Neural progenitor cell (in vitro differentiated cells): Measurements from ENCODE around the gene MYH9. TPM values are rescaled to one million over a fixed set of nuclear protein-coding genes. Genes with fewer than 3 reads are reported as not detected.
A peak's percentile ranks its signal among the peaks of the same experiment; 100 is the strongest.

Experiments used
- DNase-seq: peaks from one replicate; pipeline ENCODE4 v3.0.0-alpha.2; 2016; ENCODE audit warnings: low spot score
- H2AFZ ChIP-seq: fragments of 200-600 bp; sonication (generic); replicated peaks from 2 replicates; pipeline ENCODE4 v1.6.1; 2016; ENCODE audit warnings: antibody characterized with exemption
- H3F3A ChIP-seq: fragments of 200-600 bp; sonication (generic); 2 replicates; pipeline ENCODE4 v1.6.1; 2016; ENCODE audit warnings: antibody characterized with exemption, low read depth
- H3K27ac ChIP-seq: fragments of 200-600 bp; sonication (generic); 2 replicates; pipeline ENCODE4 v1.5.1; 2016; ENCODE audit warnings: mild to moderate bottlenecking
- H3K27me3 ChIP-seq: fragments of 200-600 bp; sonication (generic); 2 replicates; pipeline ENCODE4 v1.6.1; 2016; ENCODE audit warnings: mild to moderate bottlenecking, moderate library complexity
- H3K36me3 ChIP-seq: fragments of 200-600 bp; sonication (generic); 2 replicates; pipeline ENCODE4 v1.5.1; 2016
- H3K4me1 ChIP-seq: fragments of 200-600 bp; sonication (generic); 2 replicates; pipeline ENCODE4 v1.6.1; 2016; ENCODE audit warnings: mixed run types
- H3K4me2 ChIP-seq: fragments of 200-600 bp; sonication (generic); 2 replicates; pipeline ENCODE4 v1.6.1; 2016
- H3K4me3 ChIP-seq: fragments of 200-600 bp; sonication (generic); 2 replicates; pipeline ENCODE4 v1.5.1; 2016
- H3K79me2 ChIP-seq: fragments of 200-600 bp; sonication (generic); 2 replicates; pipeline ENCODE4 v1.6.1; 2016; ENCODE audit warnings: low read depth
- H3K9ac ChIP-seq: fragments of 200-600 bp; sonication (generic); 2 replicates; pipeline ENCODE4 v1.6.1; 2016
- H3K9me3 ChIP-seq: fragments of 200-600 bp; sonication (generic); 2 replicates; pipeline ENCODE4 v1.5.1; 2016; ENCODE audit warnings: low read depth
- H4K20me1 ChIP-seq: fragments of 200-600 bp; sonication (generic); 2 replicates; pipeline ENCODE4 v1.6.1; 2016; ENCODE audit warnings: low read depth
- H3K27ac Mint-ChIP-seq: 3 replicates; pipeline ENCODE4 v1.8.0; 2021; ENCODE audit warnings: mixed read lengths
- H3K27me3 Mint-ChIP-seq: 2 replicates; pipeline ENCODE4 v1.8.0; 2022; ENCODE audit warnings: low read depth, mild to moderate bottlenecking, inconsistent platforms, moderate library complexity, mixed read lengths; ENCODE audit not compliant: insufficient read depth
- H3K36me3 Mint-ChIP-seq: 3 replicates; pipeline ENCODE4 v1.8.0; 2021; ENCODE audit warnings: mixed read lengths
- H3K4me1 Mint-ChIP-seq: 3 replicates; pipeline ENCODE4 v1.8.0; 2021; ENCODE audit warnings: mixed read lengths
- H3K4me3 Mint-ChIP-seq: 3 replicates; pipeline ENCODE4 v1.8.0; 2021; ENCODE audit warnings: mild to moderate bottlenecking, moderate library complexity, mixed read lengths
- H3K9me3 Mint-ChIP-seq: 3 replicates; pipeline ENCODE4 v1.8.0; 2020; ENCODE audit warnings: mixed read lengths
- EZH2 ChIP-seq: fragments of 200-600 bp; sonication (generic); IDR thresholded peaks from 2 replicates; pipeline ENCODE4 v1.6.1; 2017; ENCODE audit warnings: antibody characterized with exemption, mild to moderate bottlenecking, moderate library complexity
- EZH2phosphoT487 ChIP-seq: fragments of 200-600 bp; sonication (generic); IDR thresholded peaks from 2 replicates; pipeline ENCODE4 v1.6.1; 2017; ENCODE audit warnings: antibody characterized with exemption
- total RNA-seq: library from RNA; depleted of rRNA; stranded (reverse); fragments of >200 nt; gene quantifications from 2 replicates; pipeline ENCODE4 v1.2.3, GENCODE V29; 2015; ENCODE audit warnings: low replicate concordance
- TF ChIP-seq, protein P1 (sequence below): fragments of 200-600 bp; sonication (generic); IDR thresholded peaks from 2 replicates; pipeline ENCODE4 v1.5.1; 2017; ENCODE audit warnings: antibody characterized with exemption, mild to moderate bottlenecking

Gene MYH9
- total RNA-seq, 1 donor from 2014 or later: 77.2 TPM

DNA sequence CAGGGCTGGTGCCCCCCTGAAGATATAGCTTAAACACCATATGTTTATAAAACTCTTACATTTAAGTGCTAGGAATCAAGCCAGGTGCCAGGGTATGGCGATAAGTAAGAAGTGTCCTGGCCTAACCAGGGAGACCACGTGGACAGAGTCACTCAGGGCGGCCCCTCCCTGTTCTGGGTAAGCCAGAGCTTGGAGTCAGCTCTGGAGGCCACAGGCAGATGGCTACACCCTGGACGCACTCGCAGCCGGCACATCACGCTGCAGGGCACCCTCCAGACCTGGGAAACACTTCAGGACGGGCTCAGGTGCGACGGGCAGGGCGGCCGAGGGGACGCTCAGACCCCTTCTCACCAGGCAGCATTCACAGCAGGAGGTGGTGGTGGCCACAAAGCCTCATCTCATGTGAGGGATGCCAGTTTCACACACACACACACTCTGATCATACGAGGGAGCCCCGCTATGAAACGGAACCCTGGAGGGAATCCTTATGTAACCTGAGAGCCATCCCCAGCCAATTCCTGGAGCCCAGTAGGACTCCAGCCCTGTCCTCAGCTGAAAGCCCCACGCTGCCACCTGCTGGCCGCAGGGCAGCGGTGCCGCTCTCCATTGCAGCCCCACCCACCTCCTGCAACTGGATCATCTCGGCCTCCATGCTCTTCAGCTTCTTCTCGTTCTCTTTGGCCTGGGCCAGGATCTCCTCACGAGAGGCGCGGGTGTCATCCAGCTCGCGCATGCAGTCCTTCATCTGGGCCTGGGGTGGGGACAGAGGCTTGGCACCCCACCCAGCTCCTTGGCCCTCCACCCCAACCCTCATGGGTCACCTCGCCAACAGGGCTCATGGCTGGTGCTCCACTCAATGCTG, 101.4 kb downstream of the MYH9 start:
- Histone ChIP-seq H3K36me3 (no peaks in the 10 kb centered on the region), H3K4me3 (no peak overlapping the region), H4K20me1 (peaks cover 3% of the 10 kb centered on the region), H3K4me1 (peaks cover 3% of the 10 kb centered on the region), H3K9me3 (no peaks in the 10 kb centered on the region), H3F3A (peaks cover 7% of the 10 kb centered on the region), H3K9ac (no peak overlapping the region), H3K27me3 (no peaks in the 10 kb centered on the region), H2AFZ (no peak overlapping the region), H3K27ac (no peak overlapping the region), H3K79me2 (no peaks in the 10 kb centered on the region), H3K4me2 (no peak overlapping the region)
- Mint-ChIP-seq H3K27me3 (peaks cover 2% of the 10 kb centered on the region), H3K9me3 (peaks cover 4% of the 10 kb centered on the region), H3K4me1 (peaks cover 10% of the 10 kb centered on the region), H3K27ac (peak overlapping the region; percentile 30), H3K36me3 (peaks cover 35% of the 10 kb centered on the region), H3K4me3 (no peak overlapping the region)
- TF ChIP-seq, protein P1, sequence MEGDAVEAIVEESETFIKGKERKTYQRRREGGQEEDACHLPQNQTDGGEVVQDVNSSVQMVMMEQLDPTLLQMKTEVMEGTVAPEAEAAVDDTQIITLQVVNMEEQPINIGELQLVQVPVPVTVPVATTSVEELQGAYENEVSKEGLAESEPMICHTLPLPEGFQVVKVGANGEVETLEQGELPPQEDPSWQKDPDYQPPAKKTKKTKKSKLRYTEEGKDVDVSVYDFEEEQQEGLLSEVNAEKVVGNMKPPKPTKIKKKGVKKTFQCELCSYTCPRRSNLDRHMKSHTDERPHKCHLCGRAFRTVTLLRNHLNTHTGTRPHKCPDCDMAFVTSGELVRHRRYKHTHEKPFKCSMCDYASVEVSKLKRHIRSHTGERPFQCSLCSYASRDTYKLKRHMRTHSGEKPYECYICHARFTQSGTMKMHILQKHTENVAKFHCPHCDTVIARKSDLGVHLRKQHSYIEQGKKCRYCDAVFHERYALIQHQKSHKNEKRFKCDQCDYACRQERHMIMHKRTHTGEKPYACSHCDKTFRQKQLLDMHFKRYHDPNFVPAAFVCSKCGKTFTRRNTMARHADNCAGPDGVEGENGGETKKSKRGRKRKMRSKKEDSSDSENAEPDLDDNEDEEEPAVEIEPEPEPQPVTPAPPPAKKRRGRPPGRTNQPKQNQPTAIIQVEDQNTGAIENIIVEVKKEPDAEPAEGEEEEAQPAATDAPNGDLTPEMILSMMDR: peak; percentile 98
- TF ChIP-seq EZH2 (no peak), EZH2phosphoT487 (no peak)
- DNase-seq: peak; percentile 90

DNA sequence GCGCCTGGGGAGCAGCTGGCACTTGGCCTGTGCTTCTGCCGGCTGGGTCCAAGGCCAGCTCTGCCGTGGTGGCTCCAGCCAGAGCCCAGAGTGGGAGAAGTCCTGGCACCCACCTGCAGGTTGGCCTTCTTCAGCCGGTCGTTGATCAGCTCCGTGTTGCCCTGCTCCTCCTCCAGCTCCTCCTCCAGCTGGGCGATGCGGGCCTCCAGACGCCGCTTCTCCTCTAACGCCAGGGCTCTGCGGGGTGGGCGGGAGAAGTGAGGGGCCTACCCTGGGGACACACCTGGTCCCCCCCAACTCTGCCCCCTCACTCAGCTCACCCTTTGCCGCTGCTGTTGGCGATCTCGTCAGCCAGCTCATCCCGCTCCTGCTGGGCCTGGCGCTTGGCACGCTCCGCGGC, 102.2 kb downstream of the MYH9 start:
- no peak overlapping the region for H3K9ac ChIP-seq
- peaks cover 2% of the 10 kb centered on the region for H3K27me3 Mint-ChIP-seq
- peaks cover 10% of the 10 kb centered on the region for H3F3A ChIP-seq
- H3K79me2 ChIP-seq: no peaks in the 10 kb centered on the region
- H3K4me3 ChIP-seq: no peak overlapping the region
- no peak overlapping the region for H3K27ac ChIP-seq
- H3K9me3 Mint-ChIP-seq: peaks cover 4% of the 10 kb centered on the region
- H3K4me1 ChIP-seq: peaks cover 3% of the 10 kb centered on the region
- H2AFZ ChIP-seq: no peak overlapping the region
- H3K4me3 Mint-ChIP-seq: no peak overlapping the region
- H4K20me1 ChIP-seq: peaks cover 3% of the 10 kb centered on the region
- no peak overlapping the region for H3K4me2 ChIP-seq
- no peak for DNase-seq
- no peaks in the 10 kb centered on the region for H3K9me3 ChIP-seq
- H3K27me3 ChIP-seq: no peaks in the 10 kb centered on the region
- H3K4me1 Mint-ChIP-seq: peaks cover 10% of the 10 kb centered on the region
- no peak overlapping the region for H3K27ac Mint-ChIP-seq
- peaks cover 32% of the 10 kb centered on the region for H3K36me3 Mint-ChIP-seq
- H3K36me3 ChIP-seq: no peaks in the 10 kb centered on the region
- TF ChIP-seq, protein P1: no peak
- TF ChIP-seq EZH2: no peak
- no peak for TF ChIP-seq EZH2phosphoT487

DNA sequence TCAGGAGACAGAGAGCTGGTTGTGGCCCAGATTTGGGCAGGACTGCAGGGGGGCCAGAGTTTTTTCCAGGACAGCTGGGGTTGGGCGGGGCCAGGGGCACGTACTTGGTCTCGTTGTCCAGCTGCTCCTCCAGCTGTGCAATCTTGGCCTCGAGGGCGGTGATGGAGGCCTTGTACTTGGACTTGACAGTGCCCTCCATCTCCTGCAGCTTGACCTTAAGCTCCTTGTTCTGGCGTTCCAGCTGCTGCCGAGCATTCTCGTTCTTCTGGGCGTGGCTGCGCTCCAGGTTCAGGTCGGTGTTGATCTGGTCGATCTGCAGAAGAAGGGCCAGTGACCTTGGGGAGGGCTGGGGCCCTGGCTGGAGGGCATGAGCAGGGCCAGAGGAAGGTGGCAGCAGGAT, 102.8 kb downstream of the MYH9 start:
- Histone ChIP-seq H3K79me2 (no peaks in the 10 kb centered on the region), H4K20me1 (peaks cover 3% of the 10 kb centered on the region), H3K9me3 (no peaks in the 10 kb centered on the region), H3K4me2 (no peak overlapping the region), H3K36me3 (no peaks in the 10 kb centered on the region), H3F3A (peaks cover 10% of the 10 kb centered on the region), H3K27me3 (no peaks in the 10 kb centered on the region), H3K4me3 (no peak overlapping the region), H3K9ac (no peak overlapping the region), H3K27ac (no peak overlapping the region), H2AFZ (no peak overlapping the region), H3K4me1 (peaks cover 3% of the 10 kb centered on the region)
- DNase-seq: no peak
- H3K27ac Mint-ChIP-seq: no peak overlapping the region
- peaks cover 34% of the 10 kb centered on the region for H3K36me3 Mint-ChIP-seq
- TF ChIP-seq, protein P1: no peak
- no peak for TF ChIP-seq EZH2phosphoT487
- TF ChIP-seq EZH2: no peak
- H3K27me3 Mint-ChIP-seq: peaks cover 2% of the 10 kb centered on the region
- H3K4me3 Mint-ChIP-seq: no peak overlapping the region
- peaks cover 4% of the 10 kb centered on the region for H3K9me3 Mint-ChIP-seq
- peaks cover 10% of the 10 kb centered on the region for H3K4me1 Mint-ChIP-seq
